ENCODE data around the gene OPCML. TPM values are rescaled to one million over a fixed set of nuclear protein-coding genes. Genes with fewer than 3 reads are reported as not detected.

Gene OPCML
- total RNA-seq, 3 donors from 2014 or later (not counting 1 experiment from before 2014, with no cell fraction given), result not detected

- DNase-seq, result no peak
- Mint-ChIP-seq H3K27ac (no peak overlapping the region), H3K36me3 (no peaks in the 10 kb centered on the region), H3K4me1 (no peaks in the 10 kb centered on the region), H3K27me3 (ENCODE audit: low read depth in 2 of 2) (no peaks in the 10 kb centered on the region), H3K4me3 (no peak overlapping the region), H3K9me3 (peaks cover 8% of the 10 kb centered on the region in 2 donors)
- Histone ChIP-seq H3K4me1 (ENCODE audit: control insufficient read depth, insufficient read depth, low read length) (no peaks in the 10 kb centered on the region), H3K9me3 (ENCODE audit: control insufficient read depth, insufficient read depth, low read length) (no peaks in the 10 kb centered on the region), H3K27ac (ENCODE audit: low read length) (no peak overlapping the region), H3K27me3 (ENCODE audit: control insufficient read depth, insufficient read depth, low read length) (no peaks in the 10 kb centered on the region), H3K4me3 (ENCODE audit: low read length) (no peak overlapping the region), H3K36me3 (ENCODE audit: control insufficient read depth, insufficient read depth, low read length) (no peaks in the 10 kb centered on the region)
- intact Hi-C loops (cut with micrococcal nuclease), result no loop called here
- TF ChIP-seq CTCF (IDR thresholded peaks at IDR 0.05), result no peak
- 100% methylated on average over 2 of the region's 4 CpGs for WGBS (ENCODE audit: insufficient coverage)
- no peak for ATAC-seq
Measured at GRCh38 chr11:132631989-132632388, 900.3 kb downstream of the OPCML start.

- TF ChIP-seq CTCF (IDR thresholded peaks at IDR 0.05), result no peak
- intact Hi-C loops (cut with micrococcal nuclease), result loop anchor here (10.0 kb wide), 1 partner anchor 47 kb away; no protein-coding TSS in a partner anchor
- WGBS (ENCODE audit: insufficient coverage), result 92% methylated on average over 3 of the region's 3 CpGs
Measured at GRCh38 chr11:132627981-132628380, 904.3 kb downstream of the OPCML start.

GRCh38 chr11:132626446-132626845 is 905.9 kb downstream of the OPCML start:
- Mint-ChIP-seq H3K9me3 (peaks cover 16 to 20% of the 10 kb centered on the region in 2 donors), H3K36me3 (no peaks in the 10 kb centered on the region), H3K27me3 (ENCODE audit: low read depth in 2 of 2) (no peaks in the 10 kb centered on the region), H3K4me1 (no peaks in the 10 kb centered on the region), H3K4me3 (no peak overlapping the region), H3K27ac (no peak overlapping the region)
- no peaks in the 10 kb centered on the region for H3K27me3 ChIP-seq (ENCODE audit: control insufficient read depth, insufficient read depth, low read length)
- H3K4me3 ChIP-seq (ENCODE audit: low read length), result no peak overlapping the region
- no peaks in the 10 kb centered on the region for H3K36me3 ChIP-seq (ENCODE audit: control insufficient read depth, insufficient read depth, low read length)
- H3K9me3 ChIP-seq (ENCODE audit: control insufficient read depth, insufficient read depth, low read length), result no peaks in the 10 kb centered on the region
- DNase-seq (no peak), ATAC-seq (no peak)
- no peak for TF ChIP-seq CTCF (IDR thresholded peaks at IDR 0.05)
- no peaks in the 10 kb centered on the region for H3K4me1 ChIP-seq (ENCODE audit: control insufficient read depth, insufficient read depth, low read length)
- WGBS (ENCODE audit: insufficient coverage), result 89% methylated on average over 1 of the region's 2 CpGs
- intact Hi-C loops (cut with micrococcal nuclease), result loop anchor here (10.0 kb wide), 1 partner anchor 48 kb away; no protein-coding TSS in a partner anchor
- H3K27ac ChIP-seq (ENCODE audit: low read length), result no peak overlapping the region

More at GRCh38 chr11:132627981-132628380, 904.3 kb downstream of the OPCML start:
- Mint-ChIP-seq H3K4me1 (no peaks in the 10 kb centered on the region), H3K27ac (no peak overlapping the region), H3K4me3 (no peak overlapping the region), H3K36me3 (no peaks in the 10 kb centered on the region), H3K27me3 (ENCODE audit: low read depth in 2 of 2) (no peaks in the 10 kb centered on the region), H3K9me3 (peaks cover 11 to 15% of the 10 kb centered on the region in 2 donors)
- H3K9me3 ChIP-seq (ENCODE audit: control insufficient read depth, insufficient read depth, low read length), result no peaks in the 10 kb centered on the region
- no peak overlapping the region for H3K27ac ChIP-seq (ENCODE audit: low read length)
- DNase-seq (no peak), ATAC-seq (no peak)
- no peaks in the 10 kb centered on the region for H3K27me3 ChIP-seq (ENCODE audit: control insufficient read depth, insufficient read depth, low read length)
- H3K4me3 ChIP-seq (ENCODE audit: low read length), result no peak overlapping the region
- H3K36me3 ChIP-seq (ENCODE audit: control insufficient read depth, insufficient read depth, low read length), result no peaks in the 10 kb centered on the region
- H3K4me1 ChIP-seq (ENCODE audit: control insufficient read depth, insufficient read depth, low read length), result no peaks in the 10 kb centered on the region

GRCh38 chr11:132623511-132623910 is 908.8 kb downstream of the OPCML start:
- no peaks in the 10 kb centered on the region for H3K36me3 Mint-ChIP-seq
- H3K36me3 ChIP-seq (ENCODE audit: control insufficient read depth, insufficient read depth, low read length), result no peaks in the 10 kb centered on the region
- 87% methylated on average over 3 of the region's 4 CpGs for WGBS (ENCODE audit: insufficient coverage)
- intact Hi-C loops (cut with micrococcal nuclease), result loop anchor here (10.0 kb wide), 1 partner anchor 51 kb away; no protein-coding TSS in a partner anchor
- H3K9me3 Mint-ChIP-seq, result peaks cover 19 to 23% of the 10 kb centered on the region in 2 donors
- no peaks in the 10 kb centered on the region for H3K4me1 ChIP-seq (ENCODE audit: control insufficient read depth, insufficient read depth, low read length)
- H3K4me3 Mint-ChIP-seq, result no peak overlapping the region
- H3K9me3 ChIP-seq (ENCODE audit: control insufficient read depth, insufficient read depth, low read length), result no peaks in the 10 kb centered on the region
- DNase-seq, result no peak
- ATAC-seq, result no peak
- no peak overlapping the region for H3K4me3 ChIP-seq (ENCODE audit: low read length)
- no peaks in the 10 kb centered on the region for H3K4me1 Mint-ChIP-seq
- H3K27ac ChIP-seq (ENCODE audit: low read length), result no peak overlapping the region
- no peak overlapping the region for H3K27ac Mint-ChIP-seq
- no peaks in the 10 kb centered on the region for H3K27me3 Mint-ChIP-seq (ENCODE audit: low read depth in 2 of 2)
- no peaks in the 10 kb centered on the region for H3K27me3 ChIP-seq (ENCODE audit: control insufficient read depth, insufficient read depth, low read length)
- no peak for TF ChIP-seq CTCF (IDR thresholded peaks at IDR 0.05)

All from natural killer cell (primary cell).